CD4-positive, alpha-beta memory T cell (primary cell): ENCODE results near the gene ACOT7. TPM values are rescaled to one million over a fixed set of nuclear protein-coding genes. Genes with fewer than 3 reads are reported as not detected.

ENCODE experiments used
- CTCF ChIA-PET: fragments of 350-600 bp; sonication (Branson Sonifier 250); formaldehyde crosslinking; loops from one replicate; lab custom pipeline; 2021; ENCODE audit warnings: inconsistent platforms; ENCODE audit not compliant: partially characterized antibody; lab: Charles Lee
- POLR2A ChIA-PET: fragments of 350-600 bp; sonication (Branson Sonifier 250); formaldehyde crosslinking; loops from one replicate; lab custom pipeline; 2021; ENCODE audit not compliant: partially characterized antibody; lab: Charles Lee
- DNase-seq, 5 donors: peaks; one replicate each; pipeline versions ENCODE4 v3.0.0 to v3.0.0-alpha.2; 2020 to 2022; ENCODE audit warnings: mixed read lengths in 1 of 5
- H3K27ac ChIP-seq: one replicate; pipeline ENCODE4 v1.7.0; 2013; ENCODE audit warnings: low read depth, low read length
- H3K27me3 ChIP-seq: 2 replicates; pipeline ENCODE4 v1.7.0; 2013; ENCODE audit warnings: mild to moderate bottlenecking, low read length, moderate library complexity; ENCODE audit not compliant: insufficient read depth
- H3K36me3 ChIP-seq: 2 replicates; pipeline ENCODE4 v1.7.0; 2013; ENCODE audit warnings: mild to moderate bottlenecking, low read length, moderate library complexity; ENCODE audit not compliant: insufficient read depth
- H3K4me1 ChIP-seq: 2 replicates; pipeline ENCODE4 v1.7.0; 2013; ENCODE audit warnings: mild to moderate bottlenecking, low read length, moderate library complexity; ENCODE audit not compliant: insufficient read depth
- H3K4me3 ChIP-seq, 2 donors: one replicate each; pipeline ENCODE4 v1.7.0; 2013; ENCODE audit warnings: low read length in 2 of 2, mild to moderate bottlenecking in 1 of 2
- H3K9me3 ChIP-seq, 2 donors: one replicate each; pipeline ENCODE4 v1.7.0; 2013; ENCODE audit warnings: low read length in 2 of 2, control low read depth in 1 of 2; ENCODE audit not compliant: control insufficient read depth in 1 of 2
- H3K27ac Mint-ChIP-seq, 7 donors: one replicate each; pipeline ENCODE4 v1.8.0; 2020 to 2021; ENCODE audit warnings: mixed read lengths in 7 of 7, mild to moderate bottlenecking in 6 of 7, inconsistent platforms in 3 of 7, moderate library complexity in 3 of 7
- H3K27me3 Mint-ChIP-seq, 2 donors: one replicate each; pipeline ENCODE4 v1.8.0; 2020 to 2021; ENCODE audit warnings: mixed read lengths in 2 of 2
- H3K36me3 Mint-ChIP-seq, 2 donors: one replicate each; pipeline ENCODE4 v1.8.0; 2020 to 2021; ENCODE audit warnings: mixed read lengths in 2 of 2, inconsistent platforms in 1 of 2, mild to moderate bottlenecking in 1 of 2
- H3K4me1 Mint-ChIP-seq, 4 donors: one replicate each; pipeline ENCODE4 v1.8.0; 2020 to 2021; ENCODE audit warnings: mixed read lengths in 4 of 4, mild to moderate bottlenecking in 1 of 4
- H3K4me3 Mint-ChIP-seq, 8 donors: one replicate each; pipeline ENCODE4 v1.8.0; 2020 to 2021; ENCODE audit warnings: mixed read lengths in 8 of 8, mild to moderate bottlenecking in 7 of 8, moderate library complexity in 6 of 8, inconsistent platforms in 3 of 8
- H3K9me3 Mint-ChIP-seq, 8 donors: one replicate each; pipeline ENCODE4 v1.8.0; 2020 to 2021; ENCODE audit warnings: mixed read lengths in 8 of 8, mild to moderate bottlenecking in 5 of 8, inconsistent platforms in 3 of 8, moderate library complexity in 1 of 8
- intact Hi-C: fragments of 100-400 bp; cut with micrococcal nuclease; formaldehyde crosslinking; loops from one replicate; pipeline ENCODE4 v1.15.1; 2023
- polyA plus RNA-seq, 2 donors: library from polyadenylated mRNA; unstranded; fragments of 300-500 nt; fragmentation: Illumina TruSeq; gene quantifications; one replicate each; pipeline ENCODE4 v1.2.3, GENCODE V29; 2021
- total RNA-seq, 2 experiments: library from RNA; stranded (reverse); gene quantifications; one replicate each; pipeline ENCODE4 v1.2.3, GENCODE V29; 2021

ACOT7 gene
- total and polyA plus RNA-seq, 4 experiments from 2014 or later: 2.7 to 7.4 (median 4.8) TPM

- no peaks in the 10 kb centered on the region for H3K36me3 ChIP-seq
- no peaks in the 10 kb centered on the region for H3K27me3 ChIP-seq
- ChIA-PET POLR2A (interaction anchor here (0.9 to 6.2 kb wide), 5 partner anchors 13 to 340 kb away, joined by 3 to 64 read pairs (median 5); partner anchors contain the start of genes ACOT7 and DNAJC11), CTCF (interaction anchor here (1.2 to 6.6 kb wide), 6 partner anchors 12 to 114 kb away, joined by 4 to 71 read pairs (median 10); partner anchors contain the start of gene ACOT7)
- Mint-ChIP-seq H3K27me3 (no peaks in the 10 kb centered on the region), H3K9me3 (no peaks in the 10 kb centered on the region), H3K4me1 (peaks cover 35 to 79% (median 51%) of the 10 kb centered on the region in 4 donors), H3K36me3 (no peaks in the 10 kb centered on the region), H3K27ac (peak overlapping the region in 6 of 7 donors; percentile 5 to 96 (median 66)), H3K4me3 (no peak overlapping the region)
- intact Hi-C loops: no loop called here
- H3K4me1 ChIP-seq: peaks cover 72% of the 10 kb centered on the region
- H3K9me3 ChIP-seq: no peaks in the 10 kb centered on the region
- no peak overlapping the region for H3K4me3 ChIP-seq
- DNase-seq: no peak
- no peak overlapping the region for H3K27ac ChIP-seq
These were observed 32.3 kb downstream of the ACOT7 start for GRCh38 chr1:6361124-6361775.

GRCh38 chr1:6360517-6361070 is 33.0 kb downstream of the ACOT7 start:
- Mint-ChIP-seq H3K9me3 (no peaks in the 10 kb centered on the region), H3K27me3 (no peaks in the 10 kb centered on the region), H3K36me3 (no peaks in the 10 kb centered on the region), H3K4me1 (peaks cover 35 to 75% (median 51%) of the 10 kb centered on the region in 4 donors), H3K27ac (peak overlapping the region; percentile 81 to 96 (median 87)), H3K4me3 (peak overlapping the region in 4 of 8 donors; percentile 6 to 52 (median 22))
- intact Hi-C loops: no loop called here
- H3K36me3 ChIP-seq: no peaks in the 10 kb centered on the region
- no peaks in the 10 kb centered on the region for H3K27me3 ChIP-seq
- no peak for DNase-seq
- H3K4me3 ChIP-seq: no peak overlapping the region
- peak overlapping the region; percentile 76 for H3K27ac ChIP-seq
- H3K4me1 ChIP-seq: peaks cover 65% of the 10 kb centered on the region
- H3K9me3 ChIP-seq: no peaks in the 10 kb centered on the region
- ChIA-PET CTCF (interaction anchor here (0.6 to 6.6 kb wide), 5 partner anchors 11 to 45 kb away, joined by 3 to 71 read pairs (median 14); partner anchors contain the start of gene ACOT7), POLR2A (interaction anchor here (1.3 to 6.2 kb wide), 4 partner anchors 12 to 99 kb away, joined by 5 to 64 read pairs (median 28); partner anchors contain the start of gene ACOT7)

DNA sequence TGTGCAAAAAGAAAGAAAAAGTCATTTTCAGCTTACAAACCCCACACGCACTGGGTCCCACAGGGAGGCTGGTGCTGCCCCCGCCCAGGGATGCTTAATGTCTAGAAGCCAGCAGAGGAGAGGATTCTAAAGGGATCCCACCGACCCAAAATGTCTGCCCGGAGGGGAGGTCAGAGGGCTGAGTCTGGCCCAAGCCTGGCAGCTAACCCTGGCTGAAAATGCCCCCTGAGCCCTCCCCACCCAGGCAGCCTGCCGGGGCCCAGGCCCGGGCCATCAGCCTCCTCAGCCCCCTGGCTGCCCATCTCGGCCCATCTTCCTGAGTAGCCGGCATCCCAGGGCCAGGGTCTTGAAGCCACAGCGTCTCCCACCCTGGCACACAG is 33.5 kb downstream of the ACOT7 start:
- H3K27me3 Mint-ChIP-seq: no peaks in the 10 kb centered on the region
- Histone ChIP-seq H3K27ac (peak overlapping the region; percentile 76), H3K36me3 (no peaks in the 10 kb centered on the region), H3K4me1 (peaks cover 60% of the 10 kb centered on the region), H3K9me3 (no peaks in the 10 kb centered on the region), H3K27me3 (no peaks in the 10 kb centered on the region), H3K4me3 (peak overlapping the region in 1 of 2 donors; percentile 24)
- H3K9me3 Mint-ChIP-seq: no peaks in the 10 kb centered on the region
- CTCF ChIA-PET: interaction anchor here (0.6 to 6.6 kb wide), 6 partner anchors 11 to 62 kb away, joined by 3 to 71 read pairs (median 9); partner anchors contain the start of gene ACOT7
- intact Hi-C loops: no loop called here
- H3K4me1 Mint-ChIP-seq: peaks cover 33 to 70% (median 49%) of the 10 kb centered on the region in 4 donors
- H3K27ac Mint-ChIP-seq: peak overlapping the region; percentile 94 to 97 (median 96)
- DNase-seq: no peak
- H3K4me3 Mint-ChIP-seq: peak overlapping the region in 7 of 8 donors; percentile 71 to 90 (median 79)
- POLR2A ChIA-PET: interaction anchor here (1.3 to 6.2 kb wide), 5 partner anchors 11 to 425 kb away, joined by 5 to 64 read pairs (median 6); partner anchors contain the start of genes ACOT7 and CAMTA1
- no peaks in the 10 kb centered on the region for H3K36me3 Mint-ChIP-seq

DNA sequence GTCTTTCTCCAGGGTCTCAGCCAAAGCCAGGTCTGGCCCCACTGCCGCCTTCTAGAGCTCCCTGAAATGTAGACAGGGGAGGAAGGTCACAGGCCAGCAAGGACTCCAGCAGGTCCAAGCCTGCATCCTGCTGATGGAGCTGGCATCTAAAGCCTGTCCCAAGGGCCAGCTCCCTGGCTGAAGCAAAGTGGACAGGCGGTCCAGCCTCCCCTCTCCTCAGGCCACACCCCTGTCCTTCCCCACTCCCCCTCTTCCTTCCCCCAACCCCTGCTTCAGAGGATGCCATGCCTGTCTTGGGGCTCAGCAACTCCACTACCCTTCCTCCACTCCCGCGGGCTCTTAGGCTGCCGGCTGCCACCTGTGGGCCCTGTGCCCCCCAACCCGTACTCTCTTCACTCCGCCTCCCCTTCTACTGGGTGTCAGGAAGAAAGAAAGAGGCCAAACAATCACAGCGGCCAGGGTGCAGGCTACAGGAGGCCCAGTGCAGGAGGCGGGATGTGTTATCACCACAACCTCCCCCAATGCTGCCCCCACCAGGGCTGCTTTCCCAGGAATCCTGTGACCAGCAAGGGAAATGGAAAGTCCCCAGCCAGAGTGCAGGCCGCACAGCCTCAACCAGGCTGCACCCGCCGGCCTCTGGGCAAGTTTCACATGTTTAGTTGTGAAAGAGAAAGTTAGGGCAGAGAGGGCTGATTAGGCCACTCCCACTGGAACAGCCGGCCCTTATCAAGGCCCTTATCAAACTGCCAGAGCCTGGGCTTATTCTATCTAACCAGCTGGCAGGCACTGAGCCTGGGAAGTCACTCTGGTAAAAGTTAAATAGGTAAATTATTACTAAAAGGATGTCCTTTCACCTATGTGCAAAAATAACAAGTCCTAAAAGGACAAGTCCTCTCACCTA is 34.1 kb downstream of the ACOT7 start:
- Mint-ChIP-seq H3K4me1 (peaks cover 29 to 65% (median 47%) of the 10 kb centered on the region in 4 donors), H3K27me3 (no peaks in the 10 kb centered on the region), H3K27ac (peak overlapping the region; percentile 94 to 97 (median 96)), H3K9me3 (no peaks in the 10 kb centered on the region), H3K36me3 (no peaks in the 10 kb centered on the region), H3K4me3 (peak overlapping the region; percentile 71 to 90 (median 77))
- POLR2A ChIA-PET: interaction anchor here (1.0 to 6.2 kb wide), 10 partner anchors 9 to 425 kb away, joined by 3 to 64 read pairs (median 5); partner anchors contain the start of genes ACOT7 and CAMTA1
- Histone ChIP-seq H3K27me3 (no peaks in the 10 kb centered on the region), H3K36me3 (no peaks in the 10 kb centered on the region), H3K27ac (peak overlapping the region; percentile 76), H3K4me3 (peak overlapping the region; percentile 24 to 38), H3K4me1 (peaks cover 54% of the 10 kb centered on the region), H3K9me3 (no peaks in the 10 kb centered on the region)
- CTCF ChIA-PET: interaction anchor here (0.6 to 6.6 kb wide), 7 partner anchors 10 to 64 kb away, joined by 3 to 71 read pairs (median 5); no protein-coding TSS in a partner anchor
- intact Hi-C loops: loop anchor here (1.0 kb wide), 2 partner anchors 11 to 34 kb away; partner anchors contain the start of gene ACOT7
- peak; percentile 50 to 74 (median 62) for DNase-seq

DNA sequence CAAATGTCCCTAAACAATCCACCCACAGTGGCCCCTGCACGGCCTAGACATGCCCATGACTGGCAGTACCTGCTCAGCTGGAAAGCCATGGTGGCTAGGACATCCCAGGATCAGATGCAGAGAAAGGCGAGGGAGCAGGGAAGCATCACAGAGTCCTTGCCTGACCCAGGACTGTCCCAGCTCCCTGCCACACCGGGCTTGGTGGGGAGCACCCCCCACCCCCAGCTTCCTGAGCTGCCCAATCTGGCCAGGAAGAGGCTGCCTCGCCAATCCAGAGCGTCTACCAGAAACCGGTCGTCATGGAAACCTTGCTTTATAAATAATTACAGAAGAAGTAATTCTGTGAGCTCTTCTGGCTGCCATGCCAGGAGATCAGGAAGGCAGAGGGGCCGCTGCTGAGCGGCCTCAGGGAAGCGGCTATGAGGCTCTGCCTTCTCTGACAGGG is 34.8 kb downstream of the ACOT7 start:
- CTCF ChIA-PET: interaction anchor here (0.8 to 6.6 kb wide), 8 partner anchors 10 to 129 kb away, joined by 3 to 71 read pairs (median 4); no protein-coding TSS in a partner anchor

GRCh38 chr1:6358144-6358624 is 35.4 kb downstream of the ACOT7 start:
- peak overlapping the region; percentile 76 for H3K27ac ChIP-seq
- DNase-seq: peak in 4 of 5 donors; percentile 18 to 61 (median 36)
- H3K27me3 ChIP-seq: no peaks in the 10 kb centered on the region
- peaks cover 41% of the 10 kb centered on the region for H3K4me1 ChIP-seq
- CTCF ChIA-PET: interaction anchor here (1.2 to 6.6 kb wide), 8 partner anchors 9 to 130 kb away, joined by 3 to 71 read pairs (median 5); no protein-coding TSS in a partner anchor
- H3K4me3 ChIP-seq: peak overlapping the region in 1 of 2 donors; percentile 24
- H3K36me3 Mint-ChIP-seq: no peaks in the 10 kb centered on the region
- H3K4me3 Mint-ChIP-seq: peak overlapping the region in 7 of 8 donors; percentile 36 to 90 (median 71)
- H3K9me3 Mint-ChIP-seq: no peaks in the 10 kb centered on the region
- no peaks in the 10 kb centered on the region for H3K27me3 Mint-ChIP-seq
- POLR2A ChIA-PET: interaction anchor here (1.0 to 6.2 kb wide), 8 partner anchors 10 to 427 kb away, joined by 3 to 64 read pairs (median 6); partner anchors contain the start of genes ACOT7 and CAMTA1
- peak overlapping the region; percentile 94 to 97 (median 96) for H3K27ac Mint-ChIP-seq
- intact Hi-C loops: no loop called here
- H3K36me3 ChIP-seq: no peaks in the 10 kb centered on the region
- H3K9me3 ChIP-seq: no peaks in the 10 kb centered on the region
- H3K4me1 Mint-ChIP-seq: peaks cover 25 to 54% (median 39%) of the 10 kb centered on the region in 4 donors

More for the DNA sequence above, 34.8 kb downstream of the ACOT7 start:
- peaks cover 47% of the 10 kb centered on the region for H3K4me1 ChIP-seq
- no peaks in the 10 kb centered on the region for H3K36me3 ChIP-seq
- POLR2A ChIA-PET: interaction anchor here (1.0 to 6.2 kb wide), 8 partner anchors 10 to 426 kb away, joined by 3 to 64 read pairs (median 6); partner anchors contain the start of genes ACOT7 and CAMTA1
- peak; percentile 80 to 86 (median 82) for DNase-seq
- no peaks in the 10 kb centered on the region for H3K27me3 ChIP-seq
- Mint-ChIP-seq H3K27ac (peak overlapping the region; percentile 94 to 97 (median 96)), H3K4me3 (peak overlapping the region; percentile 71 to 90 (median 77)), H3K9me3 (no peaks in the 10 kb centered on the region), H3K4me1 (peaks cover 28 to 60% (median 44%) of the 10 kb centered on the region in 4 donors), H3K27me3 (no peaks in the 10 kb centered on the region), H3K36me3 (no peaks in the 10 kb centered on the region)
- H3K9me3 ChIP-seq: no peaks in the 10 kb centered on the region
- peak overlapping the region; percentile 76 for H3K27ac ChIP-seq
- intact Hi-C loops: loop anchor here (1.0 kb wide), 2 partner anchors 10 to 35 kb away; partner anchors contain the start of gene ACOT7
- peak overlapping the region; percentile 24 to 38 for H3K4me3 ChIP-seq
